ENCODE results near the gene ATP6V0A4. TPM values are rescaled to one million over a fixed set of nuclear protein-coding genes. Genes with fewer than 3 reads are reported as not detected.
A peak's percentile ranks its signal among the peaks of the same experiment; 100 is the strongest.
"Not testable (repeated sequence)": the region's sequence is repeated elsewhere in the genome, so short reads cannot be mapped to it uniquely, and the experiment has no call there.

ATP6V0A4 gene
- total RNA-seq, 2 experiments from 2014 or later: not detected

DNA sequence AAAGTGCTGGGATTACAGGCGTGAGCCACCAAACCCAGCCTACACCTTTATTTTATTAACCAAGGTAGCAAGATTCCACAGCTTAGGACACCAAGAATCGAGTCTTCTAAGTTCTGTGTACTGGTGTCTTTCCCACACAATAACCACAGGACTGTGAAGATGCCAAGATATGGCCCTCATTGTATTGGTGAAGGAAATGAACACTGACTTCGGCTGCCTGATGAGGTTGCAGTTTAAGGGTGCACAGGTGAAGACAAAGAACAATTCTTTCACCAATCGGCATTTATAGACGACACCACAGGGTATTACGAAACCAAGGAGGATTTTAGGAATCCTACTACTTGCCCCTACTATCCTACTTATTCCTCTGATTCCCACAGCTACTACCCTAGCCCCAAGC lies 49.3 kb downstream of the ATP6V0A4 start:
- peaks cover 44% of the 10 kb centered on the region for H3K4me1 Mint-ChIP-seq
- no peak overlapping the region for H3K27ac Mint-ChIP-seq
- H3K9me3 Mint-ChIP-seq: peaks cover 5% of the 10 kb centered on the region
- no peak for DNase-seq
- no peaks in the 10 kb centered on the region for H3K27me3 Mint-ChIP-seq
- H3K36me3 Mint-ChIP-seq: no peaks in the 10 kb centered on the region
- no peak overlapping the region for H3K4me3 Mint-ChIP-seq

- peaks cover 20% of the 10 kb centered on the region for H3K4me1 Mint-ChIP-seq
- no peak overlapping the region for H3K4me3 Mint-ChIP-seq
- no peaks in the 10 kb centered on the region for H3K27me3 Mint-ChIP-seq
- H3K36me3 Mint-ChIP-seq: no peaks in the 10 kb centered on the region
- peaks cover 1% of the 10 kb centered on the region for H3K9me3 Mint-ChIP-seq
- H3K27ac Mint-ChIP-seq: no peak overlapping the region
- DNase-seq: no peak
These were observed 51.9 kb downstream of the ATP6V0A4 start for GRCh38 chr7:138746073-138746472.

GRCh38 chr7:138745189-138745588 lies 52.8 kb downstream of the ATP6V0A4 start:
- H3K27me3 Mint-ChIP-seq: no peaks in the 10 kb centered on the region

DNA sequence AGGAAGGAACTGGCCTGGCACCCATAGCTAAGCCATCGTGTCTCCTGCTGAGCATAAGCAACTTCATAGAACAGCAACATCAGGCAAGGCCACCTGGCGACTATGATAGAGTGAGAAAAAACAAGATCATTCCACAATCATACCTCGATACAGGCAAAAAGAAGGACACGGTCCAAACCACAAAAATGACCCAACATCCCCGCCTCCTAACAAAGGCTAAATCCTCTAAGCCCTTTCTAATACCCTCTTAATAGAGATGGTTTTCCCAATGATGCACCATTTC lies 56.6 kb downstream of the ATP6V0A4 start:
- Mint-ChIP-seq H3K27me3 (peaks cover 4% of the 10 kb centered on the region), H3K9me3 (peaks cover 3% of the 10 kb centered on the region), H3K36me3 (no peaks in the 10 kb centered on the region), H3K4me1 (peaks cover 16% of the 10 kb centered on the region), H3K27ac (no peak overlapping the region), H3K4me3 (no peak overlapping the region)
- no peak for DNase-seq

More at GRCh38 chr7:138745189-138745588, 52.8 kb downstream of the ATP6V0A4 start:
- Mint-ChIP-seq H3K27ac (no peak overlapping the region), H3K36me3 (no peaks in the 10 kb centered on the region), H3K4me1 (peaks cover 11% of the 10 kb centered on the region), H3K4me3 (no peak overlapping the region), H3K9me3 (no peaks in the 10 kb centered on the region)
- no peak for DNase-seq

DNA sequence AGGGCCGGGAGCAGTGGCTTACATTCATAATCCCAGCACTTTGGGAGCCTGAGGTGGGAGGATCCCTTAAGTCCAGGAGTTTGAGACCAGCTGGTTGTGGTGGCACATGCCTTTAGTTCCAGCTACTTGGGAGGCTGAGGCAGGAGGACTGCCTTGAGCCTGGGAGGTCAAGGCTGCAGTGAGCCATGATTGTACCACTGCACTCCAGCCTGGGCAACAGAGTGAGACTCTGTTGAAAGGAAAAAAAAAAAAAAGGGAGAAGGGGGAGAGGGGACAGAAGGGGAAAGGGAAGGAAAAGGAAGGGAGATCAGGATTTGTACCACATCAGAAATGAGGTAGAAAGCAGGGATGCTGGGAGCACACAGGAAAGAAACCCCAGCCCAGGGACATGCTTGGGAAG lies 58.1 kb downstream of the ATP6V0A4 start:
- H3K36me3 Mint-ChIP-seq: no peaks in the 10 kb centered on the region
- peaks cover 9% of the 10 kb centered on the region for H3K4me1 Mint-ChIP-seq
- peaks cover 3% of the 10 kb centered on the region for H3K9me3 Mint-ChIP-seq
- no peak for DNase-seq
- H3K27me3 Mint-ChIP-seq: peaks cover 4% of the 10 kb centered on the region
- no peak overlapping the region for H3K27ac Mint-ChIP-seq
- no peak overlapping the region for H3K4me3 Mint-ChIP-seq

GRCh38 chr7:138738551-138739335 lies 59.3 kb downstream of the ATP6V0A4 start:
- H3K27ac Mint-ChIP-seq: no peak overlapping the region
- H3K9me3 Mint-ChIP-seq: peaks cover 3% of the 10 kb centered on the region
- H3K4me1 Mint-ChIP-seq: peaks cover 9% of the 10 kb centered on the region
- no peaks in the 10 kb centered on the region for H3K36me3 Mint-ChIP-seq
- peak; percentile 76 for DNase-seq
- no peak overlapping the region for H3K4me3 Mint-ChIP-seq
- peaks cover 4% of the 10 kb centered on the region for H3K27me3 Mint-ChIP-seq

- H3K27ac Mint-ChIP-seq: no peak overlapping the region
- peaks cover 9% of the 10 kb centered on the region for H3K4me1 Mint-ChIP-seq
- no peaks in the 10 kb centered on the region for H3K36me3 Mint-ChIP-seq
- no peak for DNase-seq
- peaks cover 4% of the 10 kb centered on the region for H3K27me3 Mint-ChIP-seq
- peaks cover 3% of the 10 kb centered on the region for H3K9me3 Mint-ChIP-seq
- no peak overlapping the region for H3K4me3 Mint-ChIP-seq
These were observed 59.9 kb downstream of the ATP6V0A4 start for GRCh38 chr7:138738114-138738513.

GRCh38 chr7:138735399-138735798 lies 62.6 kb downstream of the ATP6V0A4 start:
- no peak overlapping the region for H3K4me3 Mint-ChIP-seq
- H3K27ac Mint-ChIP-seq: no peak overlapping the region
- peaks cover 3% of the 10 kb centered on the region for H3K9me3 Mint-ChIP-seq

DNA sequence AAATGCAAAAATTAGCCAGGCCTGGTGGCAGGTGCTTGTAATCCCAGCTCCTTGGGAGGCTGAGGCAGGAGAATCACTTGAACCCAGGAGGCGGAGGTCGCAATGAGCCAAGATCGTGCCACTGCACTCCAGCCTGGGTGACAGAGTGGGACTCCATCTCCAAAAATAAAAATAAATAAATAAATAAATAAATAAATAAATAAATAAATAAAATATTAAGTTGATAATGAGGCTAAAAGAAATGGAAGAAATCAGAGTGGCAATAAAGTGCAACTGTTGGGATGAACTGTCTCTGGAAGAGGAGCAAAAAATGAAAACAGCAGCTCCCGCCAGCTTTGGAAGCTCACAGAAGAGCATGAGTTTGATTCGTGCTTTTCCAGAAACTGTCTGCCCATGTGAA lies 66.3 kb downstream of the ATP6V0A4 start:
- not testable (repeated sequence) for H3K27ac Mint-ChIP-seq, H3K9me3 Mint-ChIP-seq, H3K27me3 Mint-ChIP-seq, H3K4me3 Mint-ChIP-seq, DNase-seq, H3K4me1 Mint-ChIP-seq, H3K36me3 Mint-ChIP-seq

More at GRCh38 chr7:138735399-138735798, 62.6 kb downstream of the ATP6V0A4 start:
- Mint-ChIP-seq H3K36me3 (no peaks in the 10 kb centered on the region), H3K27me3 (peaks cover 4% of the 10 kb centered on the region), H3K4me1 (peaks cover 9% of the 10 kb centered on the region)
- DNase-seq: no peak

- DNase-seq: no peak
- Mint-ChIP-seq H3K27me3 (no peaks in the 10 kb centered on the region), H3K27ac (no peak overlapping the region), H3K4me1 (no peaks in the 10 kb centered on the region), H3K4me3 (no peak overlapping the region), H3K9me3 (no peaks in the 10 kb centered on the region), H3K36me3 (no peaks in the 10 kb centered on the region)
These were observed 68.6 kb downstream of the ATP6V0A4 start for GRCh38 chr7:138729444-138729843.

DNA sequence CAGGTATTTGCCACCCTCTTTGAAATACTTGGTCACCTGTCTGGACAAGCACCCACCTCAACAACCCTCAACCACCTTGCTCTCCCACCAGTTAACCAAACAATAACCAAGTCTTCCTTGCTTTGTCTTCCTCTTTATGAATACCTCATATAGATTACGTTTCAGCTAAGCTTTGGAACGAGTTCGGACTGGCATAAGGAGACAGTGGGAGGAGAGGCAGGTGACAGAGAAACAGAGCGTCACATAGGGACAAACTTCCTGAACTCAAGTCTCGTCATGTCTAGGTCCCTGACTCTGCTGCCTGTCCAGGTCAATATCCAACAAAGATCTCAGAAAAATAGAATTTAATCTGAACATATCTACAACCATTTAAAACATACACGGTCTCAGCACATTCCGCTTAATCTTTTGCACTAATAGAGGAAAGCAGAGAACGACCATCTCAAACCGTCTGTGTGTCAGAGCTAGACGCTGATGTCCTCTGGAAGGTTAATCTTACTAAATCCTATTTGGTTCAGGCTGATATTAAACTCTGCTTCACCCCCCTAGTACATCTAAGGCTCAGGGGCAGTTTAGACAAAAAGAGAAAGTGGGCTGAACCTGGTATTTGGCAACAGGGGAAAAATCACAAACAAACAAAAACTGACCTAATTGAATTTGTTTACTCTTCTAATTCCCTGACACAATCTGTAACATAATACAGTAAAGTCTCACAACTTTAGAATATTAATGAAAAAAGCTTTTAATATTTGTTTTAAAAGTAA lies 70.5 kb downstream of the ATP6V0A4 start:
- Mint-ChIP-seq H3K36me3 (no peaks in the 10 kb centered on the region), H3K27ac (no peak overlapping the region), H3K27me3 (no peaks in the 10 kb centered on the region), H3K4me3 (no peak overlapping the region), H3K4me1 (no peaks in the 10 kb centered on the region), H3K9me3 (no peaks in the 10 kb centered on the region)
- no peak for DNase-seq

GRCh38 chr7:138726288-138726687 lies 71.7 kb downstream of the ATP6V0A4 start:
- H3K36me3 Mint-ChIP-seq: no peaks in the 10 kb centered on the region
- H3K27ac Mint-ChIP-seq: no peak overlapping the region
- no peaks in the 10 kb centered on the region for H3K9me3 Mint-ChIP-seq
- no peak for DNase-seq
- no peaks in the 10 kb centered on the region for H3K27me3 Mint-ChIP-seq
- H3K4me1 Mint-ChIP-seq: no peaks in the 10 kb centered on the region
- H3K4me3 Mint-ChIP-seq: no peak overlapping the region

- Mint-ChIP-seq H3K27me3 (no peaks in the 10 kb centered on the region), H3K4me1 (peaks cover 6% of the 10 kb centered on the region), H3K36me3 (no peaks in the 10 kb centered on the region), H3K27ac (no peak overlapping the region), H3K9me3 (no peaks in the 10 kb centered on the region), H3K4me3 (no peak overlapping the region)
- DNase-seq: no peak
These were observed 77.7 kb downstream of the ATP6V0A4 start for GRCh38 chr7:138720286-138720685.

GRCh38 chr7:138716889-138717288 lies 81.1 kb downstream of the ATP6V0A4 start:
- no peak overlapping the region for H3K27ac Mint-ChIP-seq
- H3K4me3 Mint-ChIP-seq: peak overlapping the region; percentile 33
- no peaks in the 10 kb centered on the region for H3K27me3 Mint-ChIP-seq
- DNase-seq: no peak
- no peaks in the 10 kb centered on the region for H3K36me3 Mint-ChIP-seq
- no peaks in the 10 kb centered on the region for H3K9me3 Mint-ChIP-seq
- H3K4me1 Mint-ChIP-seq: peaks cover 10% of the 10 kb centered on the region

GRCh38 chr7:138713191-138713590 lies 84.8 kb downstream of the ATP6V0A4 start:
- no peak for DNase-seq
- no peak overlapping the region for H3K27ac Mint-ChIP-seq
- no peak overlapping the region for H3K4me3 Mint-ChIP-seq
- peaks cover 10% of the 10 kb centered on the region for H3K4me1 Mint-ChIP-seq
- no peaks in the 10 kb centered on the region for H3K9me3 Mint-ChIP-seq
- no peaks in the 10 kb centered on the region for H3K36me3 Mint-ChIP-seq
- no peaks in the 10 kb centered on the region for H3K27me3 Mint-ChIP-seq

GRCh38 chr7:138712652-138713051 lies 85.3 kb downstream of the ATP6V0A4 start:
- Mint-ChIP-seq H3K27me3 (no peaks in the 10 kb centered on the region), H3K4me3 (no peak overlapping the region), H3K4me1 (peaks cover 5% of the 10 kb centered on the region), H3K27ac (no peak overlapping the region), H3K9me3 (no peaks in the 10 kb centered on the region), H3K36me3 (no peaks in the 10 kb centered on the region)
- no peak for DNase-seq
